Measurements from ENCODE around the gene IPP.

Gene IPP

DNA sequence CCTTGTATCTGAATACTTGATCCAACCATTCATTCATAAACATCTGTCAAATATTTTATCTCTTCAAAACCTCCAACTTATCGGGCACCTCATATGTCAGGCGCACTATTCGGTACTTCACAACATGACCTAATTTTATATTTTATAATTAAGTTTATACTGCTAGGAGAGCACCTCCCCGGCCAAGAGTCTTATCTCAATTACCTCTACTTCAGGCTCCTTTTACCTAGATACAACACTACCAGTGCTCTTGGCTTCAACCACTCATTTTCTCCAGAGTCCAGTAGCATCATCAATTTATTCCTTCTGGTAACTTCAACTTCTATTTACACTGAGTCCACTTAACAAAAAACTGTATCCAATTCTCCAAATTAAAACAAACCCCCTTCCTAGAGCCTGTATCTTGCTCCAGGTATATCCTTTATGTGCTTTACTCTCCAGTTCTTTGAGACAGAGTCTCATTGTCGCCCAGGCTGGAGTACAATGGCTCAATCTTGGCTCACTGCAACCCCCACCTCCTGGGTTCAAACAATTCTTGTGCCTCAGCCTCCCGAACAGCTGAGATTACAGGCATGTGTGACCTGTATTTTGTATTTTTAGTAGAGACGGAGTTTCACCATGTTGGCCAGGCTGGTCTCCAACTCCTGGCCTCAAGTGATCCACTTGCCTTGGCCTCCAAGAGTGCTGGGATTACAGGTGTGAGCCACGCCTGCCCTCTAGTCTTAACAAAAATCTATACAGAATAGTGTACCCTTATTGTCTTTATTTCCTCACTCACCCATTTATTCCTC lies 82.9 kb downstream of the IPP start:
- peak overlapping the region; percentile 62 to 76 for H3K27ac Mint-ChIP-seq
- ATAC-seq (replicated peaks): no peak
- peaks cover 12% of the 10 kb centered on the region for H3K36me3 Mint-ChIP-seq (ENCODE audit: insufficient read depth)

GRCh38 chr1:45666836-45667235 lies 83.6 kb downstream of the IPP start:
- H3K4me1 Mint-ChIP-seq (ENCODE audit: low read depth in 2 of 2): peaks cover 32 to 65% of the 10 kb centered on the region in 2 donors
- ATAC-seq (replicated peaks) (no peak), DNase-seq (no peak)
- no peak overlapping the region for H3K4me3 Mint-ChIP-seq
- no peaks in the 10 kb centered on the region for H3K9me3 Mint-ChIP-seq
- H3K27ac Mint-ChIP-seq: no peak overlapping the region
- peaks cover 8% of the 10 kb centered on the region for H3K36me3 Mint-ChIP-seq (ENCODE audit: insufficient read depth)
- H3K27me3 Mint-ChIP-seq: no peaks in the 10 kb centered on the region

More for the DNA sequence above, 82.9 kb downstream of the IPP start:
- Mint-ChIP-seq H3K4me3 (no peak overlapping the region), H3K4me1 (ENCODE audit: low read depth in 2 of 2) (peaks cover 32 to 65% of the 10 kb centered on the region in 2 donors), H3K9me3 (no peaks in the 10 kb centered on the region), H3K27me3 (no peaks in the 10 kb centered on the region)
- DNase-seq: no peak

- ATAC-seq (replicated peaks): no peak
- Mint-ChIP-seq H3K4me1 (ENCODE audit: low read depth in 2 of 2) (peaks cover 9 to 21% of the 10 kb centered on the region in 2 donors), H3K36me3 (ENCODE audit: insufficient read depth) (peaks cover 59% of the 10 kb centered on the region), H3K27me3 (no peaks in the 10 kb centered on the region), H3K4me3 (no peak overlapping the region), H3K9me3 (no peaks in the 10 kb centered on the region), H3K27ac (no peak overlapping the region)
- no peak for DNase-seq
Observed at GRCh38 chr1:45660336-45660735, 90.1 kb downstream of the IPP start.

- Mint-ChIP-seq H3K27me3 (no peaks in the 10 kb centered on the region), H3K9me3 (no peaks in the 10 kb centered on the region), H3K27ac (peak overlapping the region in 1 of 2 donors; percentile 28), H3K4me1 (ENCODE audit: low read depth in 2 of 2) (peaks cover 5 to 17% of the 10 kb centered on the region in 2 donors), H3K36me3 (ENCODE audit: insufficient read depth) (peaks cover 68% of the 10 kb centered on the region), H3K4me3 (no peak overlapping the region)
- ATAC-seq (replicated peaks) (no peak), DNase-seq (no peak)
Observed at GRCh38 chr1:45659222-45659621, 91.2 kb downstream of the IPP start.

DNA sequence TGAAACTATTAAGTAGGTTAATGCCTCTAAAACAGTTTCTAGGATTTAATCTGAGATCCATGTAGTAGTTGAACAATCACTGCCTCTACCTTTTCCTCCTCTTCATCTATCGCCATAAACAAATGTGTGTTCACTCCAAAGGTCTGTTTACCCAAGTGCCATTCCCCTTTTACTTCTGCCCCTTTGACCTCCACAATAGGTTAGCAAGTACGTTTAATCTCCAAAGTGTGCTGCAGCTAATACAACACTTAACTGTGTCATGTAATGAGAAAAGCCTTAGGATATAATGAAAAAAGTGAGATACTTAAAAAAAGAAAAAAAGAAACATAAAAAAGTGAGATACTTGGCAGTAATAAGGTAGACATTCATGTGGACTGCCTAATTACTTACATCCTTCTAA lies 92.3 kb downstream of the IPP start:
- DNase-seq: no peak
- Mint-ChIP-seq H3K27me3 (no peaks in the 10 kb centered on the region), H3K36me3 (ENCODE audit: insufficient read depth) (peaks cover 76% of the 10 kb centered on the region), H3K4me3 (no peak overlapping the region), H3K9me3 (no peaks in the 10 kb centered on the region), H3K27ac (no peak overlapping the region), H3K4me1 (ENCODE audit: low read depth in 2 of 2) (peaks cover 2 to 10% of the 10 kb centered on the region in 2 donors)
- ATAC-seq (replicated peaks): no peak

DNA sequence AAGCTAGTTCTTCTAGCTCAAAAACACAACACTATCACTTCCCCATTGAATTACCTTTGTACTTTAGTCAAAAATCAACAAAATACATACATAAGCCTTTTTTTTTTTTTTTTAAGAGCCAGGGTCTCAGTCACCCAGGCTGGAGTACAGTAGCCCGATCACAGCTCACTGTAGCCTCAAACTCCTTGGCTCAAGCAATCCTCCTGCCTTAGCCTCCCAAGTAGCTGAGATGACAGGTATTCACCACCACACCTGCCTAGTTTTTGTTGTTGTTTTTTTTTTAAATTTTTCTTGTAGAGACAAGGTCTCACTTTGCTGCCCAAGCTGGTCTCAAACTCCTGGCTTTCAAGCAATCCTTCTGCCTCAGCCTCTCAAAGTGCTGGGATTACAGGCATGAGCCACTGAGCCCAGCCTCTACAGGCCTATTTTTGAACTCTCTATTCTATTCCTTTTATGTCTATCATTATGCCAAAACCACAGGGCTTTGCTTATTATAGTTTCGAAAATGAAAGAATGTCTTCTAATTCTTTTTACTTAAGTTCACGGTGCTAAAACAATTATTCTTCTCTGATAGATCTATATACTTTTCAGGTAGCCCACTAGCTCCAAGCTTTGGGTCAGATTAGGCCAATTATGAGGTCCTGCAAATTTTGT lies 93.8 kb downstream of the IPP start:
- H3K36me3 Mint-ChIP-seq (ENCODE audit: insufficient read depth): peaks cover 87% of the 10 kb centered on the region
- H3K4me3 Mint-ChIP-seq: no peak overlapping the region
- no peaks in the 10 kb centered on the region for H3K9me3 Mint-ChIP-seq
- ATAC-seq (replicated peaks) (no peak), DNase-seq (no peak)
- no peaks in the 10 kb centered on the region for H3K4me1 Mint-ChIP-seq (ENCODE audit: low read depth in 2 of 2)
- peak overlapping the region; percentile 75 to 80 for H3K27ac Mint-ChIP-seq
- H3K27me3 Mint-ChIP-seq: no peaks in the 10 kb centered on the region

DNA sequence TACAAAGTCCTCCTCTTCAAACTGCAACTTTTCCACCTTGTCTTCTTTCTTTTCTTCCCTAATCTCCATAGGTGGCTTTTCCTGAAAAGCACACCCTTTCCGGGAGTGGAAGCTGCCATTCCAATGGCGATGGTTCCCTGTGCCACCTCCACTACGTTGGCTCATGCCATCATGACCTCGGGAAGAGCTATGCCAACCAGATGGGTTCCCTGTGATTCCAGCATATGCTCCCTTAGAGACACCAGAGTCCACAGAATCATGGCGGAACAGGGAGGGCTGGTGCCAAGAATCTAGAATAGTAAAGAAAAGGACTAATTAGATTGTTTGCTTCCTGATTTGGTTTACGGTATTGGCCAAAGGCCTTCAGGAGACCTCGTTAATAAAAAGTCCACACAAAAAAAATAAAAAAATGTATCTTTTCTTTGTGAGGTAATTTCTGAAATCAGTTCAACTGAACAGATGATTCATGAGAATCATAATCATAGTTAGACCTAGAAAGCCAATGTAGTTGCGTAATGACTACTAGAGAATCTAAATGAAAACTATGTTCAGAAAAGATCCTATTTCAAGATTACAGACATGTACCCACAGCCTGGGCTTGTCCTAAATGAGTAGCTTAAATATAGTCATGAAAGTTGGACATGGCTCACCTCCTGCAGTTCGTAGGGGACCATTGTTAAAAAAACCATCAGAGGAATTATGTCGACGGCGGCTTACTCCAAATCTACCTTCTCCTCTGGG lies 95.7 kb downstream of the IPP start:
- no peak for ATAC-seq (replicated peaks)
- Mint-ChIP-seq H3K4me3 (no peak overlapping the region), H3K36me3 (ENCODE audit: insufficient read depth) (peaks cover 83% of the 10 kb centered on the region), H3K4me1 (ENCODE audit: low read depth in 2 of 2) (peaks cover 4% of the 10 kb centered on the region in 2 donors), H3K9me3 (no peaks in the 10 kb centered on the region), H3K27me3 (no peaks in the 10 kb centered on the region), H3K27ac (peak overlapping the region in 1 of 2 donors; percentile 0)
- no peak for DNase-seq
